ENCODE data around the gene NHEJ1.
A peak's percentile ranks its signal among the peaks of the same experiment; 100 is the strongest.

The NHEJ1 gene

DNA sequence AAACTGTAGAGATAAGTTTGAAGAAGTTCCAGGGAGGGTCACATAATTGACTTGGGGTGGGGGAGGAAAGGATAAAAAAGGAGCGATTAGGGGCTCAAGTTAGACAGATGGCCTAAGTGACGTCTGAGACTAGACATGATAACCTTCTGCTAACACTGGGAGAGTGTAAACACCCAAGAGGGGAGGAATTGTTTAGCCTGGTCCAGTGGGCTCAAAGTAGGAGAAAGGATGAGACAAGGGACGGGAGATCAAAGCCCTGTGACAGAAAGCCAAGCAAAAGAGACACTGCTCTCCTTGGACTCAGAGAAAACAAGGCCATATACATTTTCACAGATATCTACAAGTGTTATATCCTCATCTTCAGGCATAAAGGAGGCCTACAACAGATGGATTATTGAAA lies 54.4 kb downstream of the NHEJ1 start:
- no peak overlapping the region for H3K27ac ChIP-seq
- TF ChIP-seq, protein P1, sequence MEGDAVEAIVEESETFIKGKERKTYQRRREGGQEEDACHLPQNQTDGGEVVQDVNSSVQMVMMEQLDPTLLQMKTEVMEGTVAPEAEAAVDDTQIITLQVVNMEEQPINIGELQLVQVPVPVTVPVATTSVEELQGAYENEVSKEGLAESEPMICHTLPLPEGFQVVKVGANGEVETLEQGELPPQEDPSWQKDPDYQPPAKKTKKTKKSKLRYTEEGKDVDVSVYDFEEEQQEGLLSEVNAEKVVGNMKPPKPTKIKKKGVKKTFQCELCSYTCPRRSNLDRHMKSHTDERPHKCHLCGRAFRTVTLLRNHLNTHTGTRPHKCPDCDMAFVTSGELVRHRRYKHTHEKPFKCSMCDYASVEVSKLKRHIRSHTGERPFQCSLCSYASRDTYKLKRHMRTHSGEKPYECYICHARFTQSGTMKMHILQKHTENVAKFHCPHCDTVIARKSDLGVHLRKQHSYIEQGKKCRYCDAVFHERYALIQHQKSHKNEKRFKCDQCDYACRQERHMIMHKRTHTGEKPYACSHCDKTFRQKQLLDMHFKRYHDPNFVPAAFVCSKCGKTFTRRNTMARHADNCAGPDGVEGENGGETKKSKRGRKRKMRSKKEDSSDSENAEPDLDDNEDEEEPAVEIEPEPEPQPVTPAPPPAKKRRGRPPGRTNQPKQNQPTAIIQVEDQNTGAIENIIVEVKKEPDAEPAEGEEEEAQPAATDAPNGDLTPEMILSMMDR (conservative IDR thresholded peaks at IDR 0.05) = no peak

DNA sequence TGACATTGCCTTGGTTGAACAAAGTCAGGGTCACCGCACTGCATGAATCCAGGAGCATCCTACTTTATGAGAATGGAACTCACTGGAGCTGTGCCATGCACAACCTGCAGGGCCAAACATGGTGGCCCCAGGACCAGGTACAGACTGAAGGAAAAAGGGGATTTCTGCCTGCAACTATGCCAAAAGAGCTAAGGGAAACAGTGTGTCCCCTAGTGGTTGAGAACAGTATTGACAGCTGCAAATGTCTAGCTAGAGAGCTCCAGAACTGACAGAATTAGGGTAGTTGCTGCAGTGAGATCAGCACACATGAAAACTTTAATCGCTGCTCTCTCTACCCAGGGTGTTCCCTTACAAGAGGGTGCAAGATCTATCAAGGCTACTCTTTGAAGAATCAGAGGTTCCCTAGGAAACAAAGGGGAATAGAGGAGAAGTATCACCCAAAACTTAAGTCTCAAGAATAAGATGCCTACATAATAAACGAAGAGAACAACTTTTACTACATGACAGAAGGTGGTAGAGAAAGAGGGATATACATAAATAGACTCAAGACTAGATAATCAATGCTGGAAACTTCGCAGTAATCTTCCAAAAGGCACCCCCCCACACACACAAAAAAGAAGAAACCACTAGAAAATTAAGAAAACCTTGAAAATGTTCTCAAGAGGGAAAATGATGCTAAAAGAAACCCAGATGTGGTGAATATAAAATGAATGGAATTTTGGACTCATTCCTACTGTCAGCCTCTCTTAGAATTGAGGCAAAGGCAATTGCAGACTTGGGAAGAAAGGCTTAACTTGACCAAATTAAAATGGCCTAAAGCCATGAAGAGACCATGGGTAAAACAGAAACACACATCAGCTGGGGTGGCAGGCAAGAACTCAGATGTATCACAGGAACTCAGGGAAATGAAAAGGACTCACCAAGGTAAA lies 56.2 kb downstream of the NHEJ1 start:
- no peak overlapping the region for H3K27ac ChIP-seq
- TF ChIP-seq, protein P1 (conservative IDR thresholded peaks at IDR 0.05) = peak; percentile 67

DNA sequence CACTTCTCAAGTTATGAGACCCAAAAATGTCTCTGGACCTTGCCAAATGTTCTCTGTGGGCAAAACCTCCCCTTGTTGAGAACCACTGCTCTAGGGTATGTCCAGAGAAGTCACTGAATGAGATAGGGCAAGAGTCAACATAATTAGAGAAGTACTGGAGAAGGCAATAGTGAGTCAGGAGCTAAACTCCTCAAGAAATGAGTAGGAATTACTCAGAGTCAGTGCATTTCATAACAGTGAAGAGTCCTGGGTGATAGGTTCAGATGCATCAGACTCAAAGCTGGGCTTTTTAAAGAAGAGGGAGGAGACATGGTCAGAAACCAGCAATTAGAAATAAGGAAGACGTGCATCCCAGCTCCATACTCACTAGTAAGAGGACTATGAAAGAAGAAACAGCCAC lies 61.3 kb downstream of the NHEJ1 start:
- TF ChIP-seq, protein P1 (conservative IDR thresholded peaks at IDR 0.05) = no peak

DNA sequence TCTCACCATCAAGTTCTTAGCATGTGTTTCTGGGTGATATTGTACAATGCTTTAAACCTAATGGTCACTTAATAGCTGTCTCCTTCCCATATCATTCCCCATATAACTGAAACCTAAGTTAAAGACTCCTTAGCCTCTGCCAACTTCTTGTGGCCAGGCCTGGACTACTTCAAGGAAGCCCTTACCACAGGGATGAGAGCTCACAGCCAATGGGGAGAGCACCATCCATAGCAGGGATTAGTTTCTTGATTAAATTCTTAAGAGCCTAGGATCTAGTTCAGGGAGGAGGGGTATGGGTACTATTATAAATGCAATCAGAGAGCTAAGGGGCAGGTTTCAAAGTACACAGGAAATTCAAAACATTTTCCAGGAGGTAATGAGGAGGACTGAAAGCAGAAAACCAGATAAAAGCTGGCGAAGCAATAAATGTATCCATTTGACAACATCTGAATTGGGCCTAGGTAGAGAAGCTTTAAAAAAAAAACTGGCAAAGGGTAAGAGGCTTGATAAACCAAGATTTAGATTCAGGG lies 65.1 kb downstream of the NHEJ1 start:
- TF ChIP-seq, protein P1 (conservative IDR thresholded peaks at IDR 0.05) = no peak
- H3K27ac ChIP-seq = no peak overlapping the region

More for the DNA sequence above, 61.3 kb downstream of the NHEJ1 start:
- no peak overlapping the region for H3K27ac ChIP-seq

DNA sequence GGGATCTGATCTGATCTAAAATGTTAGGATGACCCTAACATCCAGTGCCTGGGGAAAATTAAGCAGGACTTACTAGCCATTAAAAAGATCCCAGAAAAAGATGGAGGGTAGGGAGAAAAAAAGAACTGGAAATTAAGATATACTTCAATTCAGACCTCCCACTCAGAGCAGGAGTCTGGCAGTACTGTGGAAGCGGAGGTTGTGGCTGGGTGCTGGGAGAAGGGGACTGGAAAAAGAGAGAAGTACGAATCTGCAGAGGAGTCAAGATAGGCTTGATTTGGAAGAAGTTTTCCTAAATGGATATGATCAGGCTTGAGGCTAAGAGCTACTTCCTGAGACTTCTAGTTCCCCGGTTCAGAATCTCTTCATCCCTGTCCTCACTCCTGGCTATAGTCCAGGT lies 66.4 kb downstream of the NHEJ1 start:
- TF ChIP-seq, protein P1 (conservative IDR thresholded peaks at IDR 0.05) = no peak
- no peak overlapping the region for H3K27ac ChIP-seq

DNA sequence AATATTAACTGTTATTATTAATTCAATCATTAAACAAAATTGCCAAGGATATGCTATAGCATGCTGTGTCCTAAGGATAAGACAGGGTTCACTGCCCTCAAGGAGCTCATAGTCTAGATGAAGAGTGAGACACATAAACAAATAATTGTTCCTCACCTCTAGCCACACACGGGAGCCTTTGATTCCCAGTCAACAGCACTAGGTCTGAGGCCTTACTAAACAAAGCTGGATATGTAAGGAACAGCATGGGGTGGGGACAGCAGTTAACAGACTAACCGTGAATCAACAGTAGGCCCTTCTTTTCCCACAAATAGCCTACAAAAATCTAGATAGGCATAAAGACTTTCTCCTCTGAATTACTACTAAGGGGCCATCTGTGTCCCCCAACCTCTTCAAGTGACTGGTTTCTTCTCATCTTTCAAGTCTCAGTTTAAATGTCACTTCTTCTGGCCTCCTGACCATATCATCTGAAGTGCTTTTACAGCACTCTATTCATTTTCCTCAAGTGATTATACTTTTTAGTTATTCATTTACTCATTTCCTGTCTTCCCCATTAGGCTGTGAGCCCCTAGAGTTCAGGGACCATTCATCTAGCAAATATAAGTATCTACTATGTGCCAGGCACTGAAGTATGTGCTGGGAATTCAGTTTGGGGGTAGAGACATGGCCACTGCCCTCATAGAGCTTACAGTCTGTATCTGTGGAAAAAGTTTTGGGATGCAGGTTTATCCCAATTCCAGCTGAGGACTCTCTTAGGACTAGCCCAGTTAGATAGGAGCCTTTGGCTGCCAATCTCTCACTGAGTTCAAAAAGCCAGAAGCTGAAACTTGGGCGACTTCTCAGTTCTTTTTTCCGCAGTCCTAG lies 69.9 kb downstream of the NHEJ1 start:
- H3K27ac ChIP-seq = no peak overlapping the region

More for the DNA sequence above, 69.9 kb downstream of the NHEJ1 start:
- TF ChIP-seq, protein P1 (conservative IDR thresholded peaks at IDR 0.05) = no peak
